Muscle layer of duodenum (tissue), 2 donors: ENCODE results near the gene FAM162A.

Experiments used
- H3K27ac ChIP-seq: one replicate; pipeline ENCODE4 v1.7.0; 2013; ENCODE audit warnings: mild to moderate bottlenecking, low read length
- H3K27me3 ChIP-seq: one replicate; pipeline ENCODE4 v1.7.0; 2013; ENCODE audit warnings: low read depth, mild to moderate bottlenecking, control low read depth, low read length
- H3K36me3 ChIP-seq, 2 donors: one replicate each; pipeline ENCODE4 v1.7.0; 2013; ENCODE audit warnings: low read length in 2 of 2, control low read depth in 1 of 2, mild to moderate bottlenecking in 1 of 2; ENCODE audit not compliant: insufficient read depth in 2 of 2, control insufficient read depth in 1 of 2
- H3K4me1 ChIP-seq, 2 donors: one replicate each; pipeline ENCODE4 v1.7.0; 2013; ENCODE audit warnings: low read length in 2 of 2, mild to moderate bottlenecking in 2 of 2, control low read depth in 1 of 2, moderate library complexity in 1 of 2; ENCODE audit not compliant: insufficient read depth in 2 of 2, control insufficient read depth in 1 of 2
- H3K4me3 ChIP-seq, 2 donors: one replicate each; pipeline ENCODE4 v1.7.0; 2013; ENCODE audit warnings: low read length in 2 of 2, low read depth in 1 of 2, mild to moderate bottlenecking in 1 of 2
- H3K9me3 ChIP-seq, 2 donors: one replicate each; pipeline ENCODE4 v1.7.0; 2013; ENCODE audit warnings: low read length in 2 of 2, control low read depth in 1 of 2, mild to moderate bottlenecking in 1 of 2; ENCODE audit not compliant: control insufficient read depth in 1 of 2
- donor health status: healthy.

The FAM162A gene

GRCh38 chr3:122458992-122459391 lies 75.0 kb downstream of the FAM162A start:
- no peaks in the 10 kb centered on the region for H3K4me1 ChIP-seq
- H3K27me3 ChIP-seq = no peaks in the 10 kb centered on the region
- H3K9me3 ChIP-seq = no peaks in the 10 kb centered on the region
- H3K4me3 ChIP-seq = no peak overlapping the region
- H3K36me3 ChIP-seq = peaks cover 26 to 41% of the 10 kb centered on the region in 2 donors
- no peak overlapping the region for H3K27ac ChIP-seq

GRCh38 chr3:122461806-122462205 lies 77.8 kb downstream of the FAM162A start:
- no peak overlapping the region for H3K4me3 ChIP-seq
- H3K27me3 ChIP-seq = no peaks in the 10 kb centered on the region
- no peak overlapping the region for H3K27ac ChIP-seq
- peaks cover 36% of the 10 kb centered on the region in 2 donors for H3K36me3 ChIP-seq
- no peaks in the 10 kb centered on the region for H3K9me3 ChIP-seq
- no peaks in the 10 kb centered on the region for H3K4me1 ChIP-seq
